Epithelial cell of proximal tubule (primary cell): ENCODE data around the gene CMTM8. TPM values are rescaled to one million over a fixed set of nuclear protein-coding genes. Genes with fewer than 3 reads are reported as not detected.

Experiments
- DNase-seq: peaks from one replicate; pipeline ENCODE4 v3.0.0-alpha.2; 2011; ENCODE audit warnings: low read depth
- H3K4me3 ChIP-seq: 2 replicates; pipeline ENCODE4 v1.5.1; 2011; ENCODE audit warnings: low read depth, mild to moderate bottlenecking, low read length
- total RNA-seq: library from RNA; depleted of rRNA; stranded (reverse); fragments of >200 nt; gene quantifications from 2 replicates; pipeline ENCODE4 v1.2.3, GENCODE V29; 2015
- TF ChIP-seq, protein P1 (sequence below): conservative IDR thresholded peaks from 2 replicates; pipeline ENCODE4 v1.5.1; 2012; ENCODE audit warnings: low read depth, mild to moderate bottlenecking, low read length

The CMTM8 gene
- total RNA-seq, 1 donor from 2014 or later, result 9.2 TPM

GRCh38 chr3:32395496-32395895 is 157.0 kb downstream of the CMTM8 start:
- DNase-seq, result no peak
- H3K4me3 ChIP-seq, result no peak overlapping the region
- TF ChIP-seq, protein P1, sequence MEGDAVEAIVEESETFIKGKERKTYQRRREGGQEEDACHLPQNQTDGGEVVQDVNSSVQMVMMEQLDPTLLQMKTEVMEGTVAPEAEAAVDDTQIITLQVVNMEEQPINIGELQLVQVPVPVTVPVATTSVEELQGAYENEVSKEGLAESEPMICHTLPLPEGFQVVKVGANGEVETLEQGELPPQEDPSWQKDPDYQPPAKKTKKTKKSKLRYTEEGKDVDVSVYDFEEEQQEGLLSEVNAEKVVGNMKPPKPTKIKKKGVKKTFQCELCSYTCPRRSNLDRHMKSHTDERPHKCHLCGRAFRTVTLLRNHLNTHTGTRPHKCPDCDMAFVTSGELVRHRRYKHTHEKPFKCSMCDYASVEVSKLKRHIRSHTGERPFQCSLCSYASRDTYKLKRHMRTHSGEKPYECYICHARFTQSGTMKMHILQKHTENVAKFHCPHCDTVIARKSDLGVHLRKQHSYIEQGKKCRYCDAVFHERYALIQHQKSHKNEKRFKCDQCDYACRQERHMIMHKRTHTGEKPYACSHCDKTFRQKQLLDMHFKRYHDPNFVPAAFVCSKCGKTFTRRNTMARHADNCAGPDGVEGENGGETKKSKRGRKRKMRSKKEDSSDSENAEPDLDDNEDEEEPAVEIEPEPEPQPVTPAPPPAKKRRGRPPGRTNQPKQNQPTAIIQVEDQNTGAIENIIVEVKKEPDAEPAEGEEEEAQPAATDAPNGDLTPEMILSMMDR, result no peak

DNA sequence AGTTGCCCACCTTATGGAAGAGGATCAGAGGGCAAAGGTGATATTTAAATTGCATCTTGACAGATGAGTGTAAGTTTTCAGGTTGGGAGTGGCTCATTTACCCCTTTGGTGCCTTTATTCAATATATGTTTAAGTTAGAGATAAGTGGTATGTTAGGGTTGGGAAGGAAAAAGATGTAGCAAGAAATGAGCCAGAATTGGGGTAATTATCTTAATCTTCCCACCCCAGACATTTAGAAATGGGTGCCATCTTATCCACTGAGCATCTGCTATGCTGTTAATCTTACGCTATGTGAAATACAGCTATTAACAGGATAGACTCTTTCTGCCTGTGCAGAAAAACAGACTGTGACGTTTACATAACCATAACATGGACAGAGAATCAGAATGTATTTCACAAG is 159.5 kb downstream of the CMTM8 start:
- no peak for DNase-seq
- TF ChIP-seq, protein P1, result no peak
- H3K4me3 ChIP-seq, result no peak overlapping the region

GRCh38 chr3:32398531-32398930 is 160.1 kb downstream of the CMTM8 start:
- DNase-seq, result no peak
- H3K4me3 ChIP-seq, result no peak overlapping the region
- TF ChIP-seq, protein P1, result no peak

DNA sequence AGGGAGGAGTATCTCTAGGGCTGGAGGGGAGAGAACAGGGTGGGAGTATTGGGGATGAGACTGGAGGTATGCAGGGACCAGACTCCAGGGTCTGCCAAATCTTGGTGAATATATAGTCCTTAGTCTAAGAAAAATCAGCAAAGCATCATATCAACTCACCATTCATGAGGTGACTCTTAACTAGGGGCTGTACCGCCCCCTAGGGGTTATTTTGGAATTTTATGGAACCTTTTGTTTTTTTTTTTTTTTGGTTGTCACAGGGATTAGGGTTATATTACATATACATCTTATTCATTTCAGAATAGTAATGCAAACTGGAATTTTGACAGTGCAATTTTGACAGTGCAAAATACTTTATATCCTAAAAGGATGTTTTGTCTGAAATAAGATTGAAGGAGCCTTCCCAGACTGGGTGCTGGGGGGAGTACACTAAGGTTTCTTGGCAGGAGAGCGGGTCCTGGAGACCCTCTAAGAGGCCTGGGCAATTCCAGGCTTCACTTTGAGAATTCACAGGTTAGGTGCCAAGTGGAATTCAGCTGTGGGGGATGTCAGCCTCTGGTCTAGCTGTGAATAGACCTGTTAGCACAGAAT is 160.6 kb downstream of the CMTM8 start:
- DNase-seq, result no peak
- H3K4me3 ChIP-seq, result no peak overlapping the region
- TF ChIP-seq, protein P1, result peak; percentile 66

DNA sequence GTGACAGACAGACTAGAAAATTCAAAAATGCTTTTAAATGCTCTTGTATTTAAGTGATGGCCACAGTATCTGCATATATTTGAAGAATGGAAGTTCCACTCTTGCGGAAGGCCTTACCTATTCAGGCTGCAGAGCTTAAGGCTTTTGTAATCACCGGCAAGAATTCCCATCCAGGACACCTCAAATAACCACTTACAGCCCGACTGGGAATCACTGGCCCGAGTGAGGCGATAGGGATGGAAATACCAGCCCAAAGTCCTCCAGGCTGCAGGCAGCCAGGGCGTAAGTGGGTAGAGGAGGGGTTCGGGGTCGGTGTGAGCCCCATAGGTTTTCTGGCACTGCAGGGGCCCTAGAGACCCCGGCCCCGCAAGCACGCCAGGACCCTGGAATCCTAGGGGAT is 162.6 kb downstream of the CMTM8 start:
- H3K4me3 ChIP-seq, result peak overlapping the region; percentile 54
- TF ChIP-seq, protein P1, result no peak
- no peak for DNase-seq

GRCh38 chr3:32401556-32402081 is 163.1 kb downstream of the CMTM8 start:
- TF ChIP-seq, protein P1, result no peak
- DNase-seq, result no peak
- peak overlapping the region; percentile 54 for H3K4me3 ChIP-seq

DNA sequence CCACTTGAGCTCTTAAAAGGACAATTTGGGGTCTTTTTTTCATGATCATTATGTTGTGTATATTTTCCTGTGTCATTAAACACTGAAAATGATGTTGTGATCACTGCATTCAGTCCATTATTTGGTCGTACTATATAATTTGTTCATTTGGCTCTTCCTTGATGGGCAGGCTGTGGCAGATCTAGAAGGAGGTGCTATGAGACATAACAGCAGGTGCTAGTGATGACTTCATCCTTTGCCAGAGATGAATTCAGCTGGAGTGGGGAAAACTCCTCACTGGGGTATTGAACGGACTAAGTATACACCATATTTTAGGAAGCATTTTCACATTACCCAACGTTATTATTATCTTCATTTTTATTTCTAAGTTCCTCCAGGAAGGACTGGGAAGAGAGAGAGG is 165.2 kb downstream of the CMTM8 start:
- DNase-seq, result no peak
- H3K4me3 ChIP-seq, result no peak overlapping the region
- TF ChIP-seq, protein P1, result no peak
